GM12891 (cell line): ENCODE measurements around the gene TMEM184A.
A peak's percentile ranks its signal among the peaks of the same experiment; 100 is the strongest.

ENCODE experiments used
- DNase-seq: peaks from one replicate; pipeline ENCODE4 v3.0.0; 2011; ENCODE audit warnings: low spot score; ENCODE audit not compliant: insufficient read length
- FAIRE-seq: peaks from 2 replicates; lab custom pipeline; 2011; peaks lifted over from hg19 to GRCh38; lab: Jason Lieb, UNC
- PAX5 ChIP-seq: IDR thresholded peaks from 2 replicates; pipeline ENCODE4 v1.6.1; 2011; ENCODE audit warnings: low read length, moderate library complexity, mild to moderate bottlenecking; ENCODE audit not compliant: insufficient read depth, severe bottlenecking
- POLR2A ChIP-seq: IDR thresholded peaks from 2 replicates; pipeline ENCODE4 v1.6.1; 2011; ENCODE audit warnings: low read depth, low read length, control low read depth
- POLR2AphosphoS5 ChIP-seq: IDR thresholded peaks from 2 replicates; pipeline ENCODE4 v1.6.1; 2011; ENCODE audit warnings: low read depth, low read length, control low read depth
- POU2F2 ChIP-seq: IDR thresholded peaks from 2 replicates; pipeline ENCODE4 v1.6.1; 2011; ENCODE audit warnings: low read depth, mild to moderate bottlenecking, control low read depth, low read length, moderate library complexity
- SPI1 ChIP-seq: IDR thresholded peaks from 2 replicates; pipeline ENCODE4 v1.6.1; 2011; ENCODE audit warnings: low read depth, low read length, control low read depth
- TAF1 ChIP-seq: IDR thresholded peaks from 2 replicates; pipeline ENCODE4 v1.6.1; 2011; ENCODE audit warnings: low read depth, low read length, control low read depth

Gene TMEM184A

DNA sequence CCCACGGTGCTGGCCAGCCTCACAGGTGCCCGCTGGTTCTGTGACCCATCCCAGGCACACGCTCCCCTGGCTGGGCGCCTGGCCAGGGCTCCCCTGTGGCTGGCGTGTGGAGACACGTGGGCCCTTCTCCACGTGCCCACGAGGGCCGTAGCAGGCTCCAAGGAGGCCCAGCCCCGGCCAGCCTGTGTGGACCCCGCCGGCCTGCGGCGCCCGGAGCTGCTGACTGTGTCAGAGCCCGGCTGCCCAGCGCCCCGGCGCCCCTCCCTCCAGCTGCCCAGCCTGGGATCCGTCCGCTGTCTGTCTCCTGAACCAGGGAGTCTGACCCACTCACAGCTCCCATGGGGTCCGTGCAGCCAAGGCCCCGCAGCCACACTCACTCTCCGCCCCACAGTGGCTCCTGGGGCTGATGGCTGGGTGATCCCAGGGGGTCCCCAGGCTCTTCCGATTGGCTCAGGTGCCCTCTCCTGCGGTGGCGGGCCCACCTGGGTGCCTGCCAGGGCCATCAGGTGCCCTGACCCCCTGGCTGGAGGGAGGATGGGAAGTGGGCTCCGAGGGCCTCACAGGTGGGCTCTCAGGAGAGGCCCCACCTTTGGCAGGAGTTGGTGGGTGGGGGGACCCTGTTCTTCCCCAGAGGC lies 9.6 kb downstream of the TMEM184A start:
- no peak for FAIRE-seq
- no peak for TF ChIP-seq POU2F2
- no peak for TF ChIP-seq POLR2A
- no peak for TF ChIP-seq SPI1
- no peak for TF ChIP-seq TAF1
- no peak for TF ChIP-seq PAX5
- no peak for TF ChIP-seq POLR2AphosphoS5
- DNase-seq = no peak

GRCh38 chr7:1545417-1546246 lies 10.4 kb downstream of the TMEM184A start:
- no peak for FAIRE-seq
- DNase-seq = no peak

DNA sequence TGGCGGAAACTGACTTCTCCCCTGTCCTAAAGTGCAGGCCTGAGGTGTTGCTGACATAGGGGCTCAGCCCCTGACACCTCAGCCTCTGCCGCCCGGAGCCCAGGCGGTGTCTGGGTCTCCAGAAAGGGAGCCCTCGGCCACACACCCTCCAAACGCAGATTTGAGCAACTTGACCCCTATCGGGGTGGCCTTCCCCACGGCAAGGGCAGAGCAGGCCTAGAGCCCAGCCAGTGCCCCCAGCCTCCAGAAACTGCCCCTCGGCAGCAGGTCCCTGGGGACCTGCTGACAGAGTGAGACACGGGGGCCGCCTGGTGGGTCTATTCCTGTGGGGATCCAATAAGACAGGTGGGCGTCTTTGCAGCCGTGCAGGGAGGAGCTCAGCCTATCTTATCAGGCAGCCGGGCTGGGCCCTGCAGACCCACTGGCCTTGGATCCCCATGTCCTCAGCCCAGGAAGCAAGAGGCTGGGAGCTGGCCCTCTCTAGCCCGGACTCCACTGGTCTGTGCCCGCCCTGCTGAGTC lies 11.0 kb downstream of the TMEM184A start:
- TF ChIP-seq POU2F2 (no peak), TAF1 (no peak), SPI1 (no peak), POLR2A (no peak), PAX5 (no peak), POLR2AphosphoS5 (no peak)
- no peak for DNase-seq
- no peak for FAIRE-seq

More at GRCh38 chr7:1545417-1546246, 10.4 kb downstream of the TMEM184A start:
- TF ChIP-seq PAX5 (no peak), POLR2A (no peak), POU2F2 (no peak), SPI1 (no peak), TAF1 (no peak), POLR2AphosphoS5 (no peak)

DNA sequence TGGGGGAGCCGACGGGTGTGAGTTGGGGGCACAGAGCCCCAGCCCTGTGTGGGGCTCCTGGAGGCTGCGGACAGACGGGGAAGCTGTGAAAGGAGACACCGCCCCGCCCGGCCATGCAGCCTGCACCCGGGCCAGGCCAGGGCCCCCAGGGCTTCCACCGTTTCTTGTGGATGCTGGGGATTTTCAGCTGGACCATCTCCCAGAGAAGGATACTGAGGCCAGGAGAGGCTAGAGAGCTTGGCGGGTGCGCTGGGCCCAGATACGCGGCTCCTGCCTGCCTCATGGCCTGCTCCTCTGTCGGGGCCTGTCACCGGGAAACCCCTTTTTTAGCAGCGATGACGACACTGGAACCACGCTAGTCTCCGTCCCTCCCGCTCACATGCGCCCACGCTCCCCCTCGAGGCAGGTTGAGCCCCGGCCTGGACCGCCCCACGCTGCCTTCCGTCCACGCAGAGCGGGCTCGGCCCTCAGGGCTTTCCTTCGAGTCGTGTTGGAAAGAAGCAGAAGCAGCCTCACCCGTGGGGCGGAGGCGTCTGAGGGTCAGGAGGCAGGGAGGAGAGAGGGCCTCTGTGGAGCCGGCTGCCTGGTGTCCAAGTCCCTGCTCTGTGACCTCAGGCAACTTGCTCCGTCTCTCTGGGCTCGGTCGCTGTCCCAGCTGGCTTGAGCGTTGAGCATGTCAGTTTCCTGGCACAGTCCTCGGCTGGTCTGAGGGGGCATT lies 11.7 kb downstream of the TMEM184A start:
- FAIRE-seq (no peak), DNase-seq (no peak)
- TF ChIP-seq SPI1 = no peak
- TF ChIP-seq TAF1 = no peak
- no peak for TF ChIP-seq POU2F2
- TF ChIP-seq POLR2A = no peak
- no peak for TF ChIP-seq PAX5
- no peak; the same call in 1 of the 2 replicates for TF ChIP-seq POLR2AphosphoS5

DNA sequence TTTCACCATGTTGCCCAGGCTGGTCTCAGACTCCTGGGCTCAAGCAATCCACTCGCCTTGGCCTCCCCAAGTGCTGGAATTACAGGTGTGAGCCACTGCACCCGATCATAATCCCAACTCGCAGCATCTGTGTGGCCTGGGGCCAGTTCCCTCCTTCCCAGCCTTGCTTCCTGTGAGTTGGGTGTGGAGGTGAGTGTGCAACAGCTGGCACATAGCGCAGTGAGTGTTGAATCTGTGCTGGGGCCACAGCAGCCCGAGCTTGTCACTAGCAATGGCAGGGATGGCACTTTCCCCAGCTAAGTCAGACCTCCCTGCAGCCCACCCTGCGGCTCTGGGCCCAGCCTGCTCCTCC lies 12.2 kb downstream of the TMEM184A start:
- DNase-seq (no peak), FAIRE-seq (no peak)
- TF ChIP-seq POLR2AphosphoS5 (peak; percentile 36; the same call in 1 of the 2 replicates), POU2F2 (no peak)

DNA sequence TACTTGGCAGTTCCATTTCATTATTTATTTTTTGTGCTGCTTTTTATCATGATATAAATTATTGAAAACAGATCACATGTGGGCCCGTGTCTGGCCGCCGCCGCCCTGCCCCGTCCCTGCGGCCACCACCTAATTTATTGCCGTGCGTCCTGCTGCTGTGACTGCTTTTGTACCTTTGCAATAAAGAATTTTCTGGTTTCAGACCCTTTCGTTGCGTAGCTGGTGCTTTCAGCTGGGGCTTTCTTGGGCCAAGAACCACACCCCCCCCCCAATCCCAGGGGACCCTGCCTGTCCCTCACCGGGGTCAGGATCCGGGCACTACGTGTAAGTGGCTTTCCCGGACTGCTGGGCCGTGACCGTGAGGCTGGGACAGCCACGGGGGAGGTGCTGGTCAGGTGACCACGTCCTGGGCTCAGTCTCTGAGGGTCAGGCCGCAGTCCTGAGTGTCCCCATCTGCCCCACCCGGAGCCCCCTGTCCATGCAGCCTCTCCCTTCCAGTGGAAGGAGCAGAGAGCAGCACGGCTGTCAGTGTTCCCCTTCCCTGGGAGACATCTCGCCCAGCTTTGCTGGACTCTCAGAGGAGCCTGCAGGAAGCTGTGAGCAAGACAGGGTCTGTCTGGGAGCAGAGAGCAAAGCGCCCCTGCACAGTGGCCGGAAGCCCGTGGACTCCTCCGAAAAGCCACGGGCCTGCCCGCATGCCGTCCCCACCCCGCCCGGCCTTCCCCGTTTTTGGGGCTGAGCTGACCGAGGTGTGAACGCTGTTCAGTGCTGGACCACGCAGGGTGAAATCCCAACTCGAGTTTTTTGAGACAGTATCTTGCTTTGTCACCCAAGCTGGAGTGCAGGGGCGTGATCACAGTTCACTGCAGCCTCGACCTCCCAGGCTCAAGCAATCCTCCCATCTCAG lies 12.9 kb downstream of the TMEM184A start:
- DNase-seq (no peak), FAIRE-seq (no peak)
- TF ChIP-seq POU2F2 (no peak), SPI1 (no peak), POLR2AphosphoS5 (no peak), POLR2A (peak; percentile 5; the same call in 1 of the 2 replicates)

DNA sequence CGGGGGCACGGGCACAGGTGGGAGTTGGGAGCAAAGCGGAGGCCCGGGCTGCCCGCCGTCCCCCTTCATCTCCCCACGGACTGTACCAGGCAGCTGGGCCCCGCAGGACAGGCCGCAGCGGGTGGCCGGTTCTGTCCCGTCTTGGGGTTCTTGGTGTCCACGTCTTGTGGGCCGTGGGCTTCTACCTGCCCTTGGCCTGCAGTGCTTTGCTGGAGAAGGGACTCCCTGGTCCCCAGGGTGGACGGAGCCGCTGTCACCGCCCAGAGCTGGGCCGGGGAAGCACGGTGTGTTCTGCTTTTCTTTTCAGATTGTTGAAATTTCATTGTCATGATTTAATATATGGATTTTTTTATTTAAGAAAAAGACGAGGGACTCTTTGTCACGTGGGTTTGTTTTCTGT lies 13.7 kb downstream of the TMEM184A start:
- no peak for FAIRE-seq
- no peak for TF ChIP-seq POU2F2
- no peak for TF ChIP-seq PAX5
- no peak for TF ChIP-seq TAF1
- TF ChIP-seq POLR2AphosphoS5 = no peak
- TF ChIP-seq SPI1 = no peak
- no peak for TF ChIP-seq POLR2A
- DNase-seq = no peak

GRCh38 chr7:1541431-1542162 lies 14.4 kb downstream of the TMEM184A start:
- no peak for DNase-seq
- TF ChIP-seq PAX5 = no peak
- TF ChIP-seq SPI1 = no peak
- TF ChIP-seq POLR2A = no peak
- TF ChIP-seq POU2F2 = no peak
- no peak for TF ChIP-seq POLR2AphosphoS5
- no peak for FAIRE-seq

- TF ChIP-seq TAF1 (no peak), POLR2A (no peak), POLR2AphosphoS5 (no peak), SPI1 (no peak), POU2F2 (no peak), PAX5 (no peak)
- FAIRE-seq = no peak
- no peak for DNase-seq
These were observed 15.2 kb downstream of the TMEM184A start for GRCh38 chr7:1540776-1541271.
